Measurements from ENCODE around the gene PDK4. TPM values are rescaled to one million over a fixed set of nuclear protein-coding genes. Genes with fewer than 3 reads are reported as not detected.

The PDK4 gene
- total RNA-seq, 5 donors from 2014 or later (not counting 1 experiment from before 2014, with no cell fraction given): 0.44 to 0.67 (median 0.62) TPM; not detected in 2

DNA sequence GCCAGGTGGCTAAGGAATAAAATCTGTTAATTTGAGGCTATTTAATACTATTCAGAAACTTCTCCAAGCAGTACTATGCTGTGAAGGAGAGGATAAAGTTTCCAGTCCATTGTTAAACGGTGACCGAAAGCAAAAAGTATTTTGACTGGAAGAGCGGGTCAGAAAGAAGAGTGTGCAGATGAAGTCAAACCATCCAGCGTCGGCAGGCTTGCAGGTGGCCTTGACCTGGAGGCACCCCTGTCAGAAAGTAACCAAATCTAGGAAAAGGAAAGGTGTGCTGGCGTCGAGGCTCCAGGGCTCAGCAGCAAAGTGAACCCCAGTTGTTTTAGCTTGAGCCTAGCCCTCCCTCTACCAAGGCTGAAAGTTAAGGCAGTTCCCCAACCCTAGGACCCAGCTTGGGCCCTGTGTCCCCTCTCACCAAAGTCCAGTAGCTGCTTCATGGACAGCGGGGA, 544 bp downstream of the PDK4 start:
- DNase-seq: no peak
- H3K9me3 ChIP-seq: no peaks in the 10 kb centered on the region
- WGBS (ENCODE audit: insufficient coverage): 72% methylated on average over 6 of the region's 8 CpGs
- no peaks in the 10 kb centered on the region for H3K36me3 ChIP-seq (ENCODE audit: control insufficient read depth in 2 of 2, extremely low read depth in 1 of 2, insufficient read depth in 1 of 2, low read length in 1 of 2)
- peaks cover 0 to 7% (median 3%) of the 10 kb centered on the region in 3 donors for H3K4me1 Mint-ChIP-seq
- CTCF ChIA-PET: no interaction called here
- POLR2A ChIA-PET: no interaction called here
- no peak for ATAC-seq (replicated peaks in 1 of 4)
- peak overlapping the region in 1 of 3 donors; percentile 29 for H3K4me3 Mint-ChIP-seq
- no peaks in the 10 kb centered on the region for H3K36me3 Mint-ChIP-seq
- H3K9me3 Mint-ChIP-seq: peaks cover 0 to 8% (median 0%) of the 10 kb centered on the region in 3 donors
- peaks cover 29 to 30% of the 10 kb centered on the region in 2 donors for H3K27me3 Mint-ChIP-seq
- H3K4me3 ChIP-seq (ENCODE audit: control insufficient read depth in 1 of 2, extremely low read depth in 1 of 2, low read length in 1 of 2): no peak overlapping the region
- no peak overlapping the region for H3K27ac Mint-ChIP-seq
- no peak overlapping the region for H3K27ac ChIP-seq (ENCODE audit: low read length)
- H3K27me3 ChIP-seq (replicated peaks in 1 of 2; ENCODE audit: control insufficient read depth in 2 of 2, extremely low read depth in 1 of 2, insufficient read depth in 2 of 2, low read length in 1 of 2): peaks cover 3 to 18% of the 10 kb centered on the region in 2 experiments
- H3K4me1 ChIP-seq (ENCODE audit: control insufficient read depth in 1 of 2, extremely low read depth in 1 of 2, insufficient read depth in 2 of 2, low read length in 2 of 2): no peaks in the 10 kb centered on the region

- no peak overlapping the region for H3K27ac ChIP-seq (ENCODE audit: low read length)
- no peaks in the 10 kb centered on the region for H3K9me3 Mint-ChIP-seq
- no peak overlapping the region for H3K4me3 Mint-ChIP-seq
- peaks cover 3 to 18% of the 10 kb centered on the region in 2 experiments for H3K27me3 ChIP-seq (replicated peaks in 1 of 2; ENCODE audit: control insufficient read depth in 2 of 2, extremely low read depth in 1 of 2, insufficient read depth in 2 of 2, low read length in 1 of 2)
- peaks cover 22 to 26% of the 10 kb centered on the region in 2 donors for H3K27me3 Mint-ChIP-seq
- CTCF ChIA-PET: no interaction called here
- H3K27ac Mint-ChIP-seq: no peak overlapping the region
- no peak overlapping the region for H3K4me3 ChIP-seq (ENCODE audit: control insufficient read depth in 1 of 2, extremely low read depth in 1 of 2, low read length in 1 of 2)
- no peak for DNase-seq
- H3K36me3 Mint-ChIP-seq: no peaks in the 10 kb centered on the region
- H3K4me1 ChIP-seq (ENCODE audit: control insufficient read depth in 1 of 2, extremely low read depth in 1 of 2, insufficient read depth in 2 of 2, low read length in 2 of 2): no peaks in the 10 kb centered on the region
- no peaks in the 10 kb centered on the region for H3K9me3 ChIP-seq
- ATAC-seq (replicated peaks in 1 of 4): no peak
- H3K4me1 Mint-ChIP-seq: peaks cover 0 to 7% (median 3%) of the 10 kb centered on the region in 3 donors
- no peaks in the 10 kb centered on the region for H3K36me3 ChIP-seq (ENCODE audit: control insufficient read depth in 2 of 2, extremely low read depth in 1 of 2, insufficient read depth in 1 of 2, low read length in 1 of 2)
- POLR2A ChIA-PET: no interaction called here
Measured at GRCh38 chr7:95594185-95594584, 2.1 kb downstream of the PDK4 start.

DNA sequence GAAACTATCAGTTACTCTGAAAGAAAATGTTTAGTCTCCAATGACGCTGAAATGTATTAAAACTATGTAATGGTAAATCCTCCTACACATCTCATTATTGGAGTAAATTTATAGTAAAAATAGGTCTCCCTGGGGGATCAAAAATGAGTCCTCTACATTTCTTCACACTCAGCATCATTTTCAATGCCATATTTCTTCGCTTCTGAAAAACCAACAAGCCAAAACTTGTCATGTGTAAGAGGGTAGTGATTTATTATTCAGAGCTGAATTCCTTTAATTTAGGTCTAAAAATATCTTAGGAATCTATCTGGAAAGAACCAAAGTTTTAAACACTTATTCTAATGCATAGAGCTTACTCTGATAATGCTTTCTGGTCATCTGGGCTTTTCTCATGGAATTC, 3.0 kb downstream of the PDK4 start:
- Mint-ChIP-seq H3K27ac (no peak overlapping the region), H3K9me3 (no peaks in the 10 kb centered on the region), H3K27me3 (peaks cover 22 to 24% of the 10 kb centered on the region in 2 donors), H3K36me3 (no peaks in the 10 kb centered on the region), H3K4me1 (peaks cover 0 to 7% (median 3%) of the 10 kb centered on the region in 3 donors), H3K4me3 (no peak overlapping the region)
- Histone ChIP-seq H3K27ac (ENCODE audit: low read length) (no peak overlapping the region), H3K36me3 (ENCODE audit: control insufficient read depth in 2 of 2, extremely low read depth in 1 of 2, insufficient read depth in 1 of 2, low read length in 1 of 2) (no peaks in the 10 kb centered on the region), H3K9me3 (no peaks in the 10 kb centered on the region), H3K4me3 (ENCODE audit: control insufficient read depth in 1 of 2, extremely low read depth in 1 of 2, low read length in 1 of 2) (no peak overlapping the region), H3K4me1 (ENCODE audit: control insufficient read depth in 1 of 2, extremely low read depth in 1 of 2, insufficient read depth in 2 of 2, low read length in 2 of 2) (no peaks in the 10 kb centered on the region), H3K27me3 (replicated peaks in 1 of 2; ENCODE audit: control insufficient read depth in 2 of 2, extremely low read depth in 1 of 2, insufficient read depth in 2 of 2, low read length in 1 of 2) (peaks cover 3 to 18% of the 10 kb centered on the region in 2 experiments)
- DNase-seq: no peak
- ChIA-PET CTCF (no interaction called here), POLR2A (no interaction called here)
- WGBS (ENCODE audit: insufficient coverage): no CpG with 5 or more reads among the region's 2 CpGs
- ATAC-seq (replicated peaks in 1 of 4): no peak

- H3K4me1 Mint-ChIP-seq: peaks cover 0 to 7% (median 3%) of the 10 kb centered on the region in 3 donors
- DNase-seq (no peak), ATAC-seq (replicated peaks in 1 of 4) (no peak)
- peaks cover 17 to 19% of the 10 kb centered on the region in 2 donors for H3K27me3 Mint-ChIP-seq
- ChIA-PET CTCF (no interaction called here), POLR2A (no interaction called here)
- H3K27me3 ChIP-seq (replicated peaks in 1 of 2; ENCODE audit: control insufficient read depth in 2 of 2, extremely low read depth in 1 of 2, insufficient read depth in 2 of 2, low read length in 1 of 2): peaks cover 3 to 14% of the 10 kb centered on the region in 2 experiments
- no peak overlapping the region for H3K27ac Mint-ChIP-seq
- H3K36me3 Mint-ChIP-seq: no peaks in the 10 kb centered on the region
- H3K4me1 ChIP-seq (ENCODE audit: control insufficient read depth in 1 of 2, extremely low read depth in 1 of 2, insufficient read depth in 2 of 2, low read length in 2 of 2): no peaks in the 10 kb centered on the region
- WGBS (ENCODE audit: insufficient coverage): 83% methylated on average over 1 of the region's 5 CpGs
- H3K4me3 ChIP-seq (ENCODE audit: control insufficient read depth in 1 of 2, extremely low read depth in 1 of 2, low read length in 1 of 2): no peak overlapping the region
- H3K4me3 Mint-ChIP-seq: no peak overlapping the region
- H3K36me3 ChIP-seq (ENCODE audit: control insufficient read depth in 2 of 2, extremely low read depth in 1 of 2, insufficient read depth in 1 of 2, low read length in 1 of 2): no peaks in the 10 kb centered on the region
- no peaks in the 10 kb centered on the region for H3K9me3 ChIP-seq
- H3K27ac ChIP-seq (ENCODE audit: low read length): no peak overlapping the region
- no peaks in the 10 kb centered on the region for H3K9me3 Mint-ChIP-seq
Measured at GRCh38 chr7:95592570-95592969, 3.7 kb downstream of the PDK4 start.

DNA sequence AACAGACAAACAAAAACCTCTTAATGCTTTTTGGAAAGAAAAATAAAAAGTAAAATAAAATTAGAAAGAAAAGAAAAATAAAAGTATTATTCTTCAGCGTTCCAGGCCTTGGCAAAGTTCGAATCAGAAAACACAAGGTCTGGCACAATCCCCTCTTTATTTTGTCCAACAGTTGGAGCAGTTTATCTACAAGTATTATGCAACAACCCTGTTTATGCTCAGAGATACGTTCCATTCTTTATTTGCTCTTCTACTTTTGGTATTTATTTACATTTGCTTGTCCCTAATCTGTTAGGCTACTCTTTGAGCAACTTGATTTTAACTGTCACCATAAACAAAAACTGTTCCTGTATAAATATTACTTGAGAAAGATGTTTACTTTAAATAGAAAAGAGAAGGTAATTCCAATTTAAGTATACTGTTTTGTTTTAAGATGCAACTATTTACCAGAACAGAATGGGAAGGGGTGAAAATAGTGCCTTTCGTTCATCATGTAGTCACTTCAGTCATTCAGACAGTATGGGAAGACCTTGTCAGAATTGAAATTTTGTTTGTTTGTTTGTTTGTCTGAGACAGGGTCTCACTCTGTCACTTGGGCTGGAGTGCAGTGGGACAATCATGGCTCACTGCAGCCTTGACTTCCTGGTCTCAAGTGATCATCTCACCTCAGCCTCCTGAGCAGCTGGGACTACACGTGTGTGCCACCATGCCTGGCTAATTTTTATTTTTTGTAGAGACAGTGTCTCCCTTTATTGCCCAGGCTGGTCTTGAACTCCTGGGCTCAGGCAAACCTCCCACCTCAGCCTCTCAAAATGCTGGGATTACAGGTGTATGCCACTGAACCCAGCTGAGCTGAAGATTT, 5.7 kb downstream of the PDK4 start:
- no peaks in the 10 kb centered on the region for H3K27me3 ChIP-seq (replicated peaks in 1 of 2; ENCODE audit: control insufficient read depth in 2 of 2, extremely low read depth in 1 of 2, insufficient read depth in 2 of 2, low read length in 1 of 2)
- Mint-ChIP-seq H3K27ac (no peak overlapping the region), H3K36me3 (no peaks in the 10 kb centered on the region), H3K4me1 (peaks cover 0 to 2% (median 2%) of the 10 kb centered on the region in 3 donors), H3K27me3 (peaks cover 4 to 8% of the 10 kb centered on the region in 2 donors), H3K4me3 (no peak overlapping the region), H3K9me3 (no peaks in the 10 kb centered on the region)
- WGBS (ENCODE audit: insufficient coverage): 88% methylated on average over 2 of the region's 5 CpGs
- H3K36me3 ChIP-seq (ENCODE audit: control insufficient read depth in 2 of 2, extremely low read depth in 1 of 2, insufficient read depth in 1 of 2, low read length in 1 of 2): no peaks in the 10 kb centered on the region
- H3K27ac ChIP-seq (ENCODE audit: low read length): no peak overlapping the region
- POLR2A ChIA-PET: no interaction called here
- no peak for DNase-seq
- CTCF ChIA-PET: no interaction called here
- H3K4me1 ChIP-seq (ENCODE audit: control insufficient read depth in 1 of 2, extremely low read depth in 1 of 2, insufficient read depth in 2 of 2, low read length in 2 of 2): no peaks in the 10 kb centered on the region
- no peak for ATAC-seq (replicated peaks in 1 of 4)
- H3K9me3 ChIP-seq: no peaks in the 10 kb centered on the region
- H3K4me3 ChIP-seq (ENCODE audit: control insufficient read depth in 1 of 2, extremely low read depth in 1 of 2, low read length in 1 of 2): no peak overlapping the region

- Mint-ChIP-seq H3K27me3 (peaks cover 0 to 3% of the 10 kb centered on the region in 2 donors), H3K27ac (no peak overlapping the region), H3K4me1 (no peaks in the 10 kb centered on the region), H3K9me3 (no peaks in the 10 kb centered on the region), H3K36me3 (no peaks in the 10 kb centered on the region), H3K4me3 (no peak overlapping the region)
- no peaks in the 10 kb centered on the region for H3K36me3 ChIP-seq (ENCODE audit: control insufficient read depth in 2 of 2, extremely low read depth in 1 of 2, insufficient read depth in 1 of 2, low read length in 1 of 2)
- 100% methylated on average over 1 of the region's 1 CpG for WGBS (ENCODE audit: insufficient coverage)
- no peaks in the 10 kb centered on the region for H3K27me3 ChIP-seq (replicated peaks in 1 of 2; ENCODE audit: control insufficient read depth in 2 of 2, extremely low read depth in 1 of 2, insufficient read depth in 2 of 2, low read length in 1 of 2)
- ChIA-PET CTCF (no interaction called here), POLR2A (no interaction called here)
- no peaks in the 10 kb centered on the region for H3K4me1 ChIP-seq (ENCODE audit: control insufficient read depth in 1 of 2, extremely low read depth in 1 of 2, insufficient read depth in 2 of 2, low read length in 2 of 2)
- H3K27ac ChIP-seq (ENCODE audit: low read length): no peak overlapping the region
- no peaks in the 10 kb centered on the region for H3K9me3 ChIP-seq
- DNase-seq: no peak
- no peak overlapping the region for H3K4me3 ChIP-seq (ENCODE audit: control insufficient read depth in 1 of 2, extremely low read depth in 1 of 2, low read length in 1 of 2)
- no peak for ATAC-seq (replicated peaks in 1 of 4)
Measured at GRCh38 chr7:95589766-95590165, 6.5 kb downstream of the PDK4 start.
